GM19463 (cell line): Measurements from ENCODE around the gene GDAP2.

Experiments
- ATAC-seq: cut with Tn5 transposase; IDR thresholded peaks from one replicate; pipeline ENCODE4 v1.9.1; 2021; ENCODE audit warnings: mild to moderate bottlenecking, moderate library complexity; ENCODE audit not compliant: unreplicated experiment

Gene GDAP2

DNA sequence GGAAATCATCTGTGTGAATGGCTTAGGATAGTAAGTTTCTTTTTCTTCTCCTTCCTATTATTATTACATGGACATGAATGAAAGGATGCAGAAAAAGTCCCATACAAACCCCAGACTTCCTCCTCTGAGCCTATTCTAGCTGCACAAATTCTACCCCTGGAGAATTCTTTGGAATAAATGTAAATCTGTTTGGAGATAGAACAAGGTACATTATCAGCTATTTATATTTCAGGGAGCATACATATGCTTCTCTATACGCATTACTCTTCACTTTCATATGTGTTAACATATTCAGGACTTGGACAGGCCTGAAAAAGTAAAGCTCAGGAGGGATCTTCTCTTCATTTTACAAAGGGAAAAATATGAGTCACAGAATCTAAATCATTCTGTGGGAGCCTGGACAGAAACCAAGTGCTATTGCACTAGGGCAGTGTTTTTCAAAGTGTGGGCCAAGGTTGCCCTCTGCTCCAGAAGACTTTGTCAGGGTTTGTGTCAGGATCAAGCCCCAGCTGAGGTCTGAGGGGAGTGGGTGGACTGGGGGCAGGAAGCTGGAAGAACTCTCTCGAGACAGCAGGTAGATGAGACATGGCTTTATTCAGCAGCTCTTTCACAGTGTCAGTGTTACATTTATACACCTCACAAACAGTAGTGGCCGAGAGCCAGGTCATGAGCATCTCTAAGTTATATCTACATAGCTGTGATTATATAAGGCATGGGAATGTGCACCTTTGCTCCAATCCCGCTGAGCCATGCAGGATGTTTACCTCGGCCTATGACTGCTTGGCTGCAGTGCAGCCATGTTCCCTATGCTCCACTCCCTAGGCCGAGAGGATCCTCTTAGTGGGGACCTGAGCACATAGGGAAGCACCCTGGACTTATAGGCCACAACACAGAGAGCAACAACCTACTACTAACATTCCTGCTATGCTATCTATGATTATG is 114.3 kb downstream of the GDAP2 start:
- no peak for ATAC-seq
